ENCODE data around the gene SLAMF1. TPM values are rescaled to one million over a fixed set of nuclear protein-coding genes. Genes with fewer than 3 reads are reported as not detected.
"Not testable (repeated sequence)": the region's sequence is repeated elsewhere in the genome, so short reads cannot be mapped to it uniquely, and the experiment has no call there.

Gene SLAMF1
- total RNA-seq, 2 experiments from 2014 or later: 166 TPM

- intact Hi-C loops (cut with micrococcal nuclease): loop anchor here (1.0 to 5.0 kb wide), 9 partner anchors 17 to 148 kb away; no protein-coding TSS in a partner anchor
- POLR2A ChIA-PET: interaction anchor here (0.9 to 4.7 kb wide), 10 partner anchors 11 to 122 kb away, joined by 3 to 31 read pairs (median 4); no protein-coding TSS in a partner anchor
- H3K27me3 Mint-ChIP-seq: no peaks in the 10 kb centered on the region
- H3K4me1 Mint-ChIP-seq (ENCODE audit: low read depth): peaks cover 79% of the 10 kb centered on the region
- H3K9me3 Mint-ChIP-seq: no peaks in the 10 kb centered on the region
- no peaks in the 10 kb centered on the region for H3K36me3 Mint-ChIP-seq
- CTCF ChIA-PET: interaction anchor here (0.8 to 1.6 kb wide), 9 partner anchors 17 to 149 kb away, joined by 3 to 7 read pairs (median 4); no protein-coding TSS in a partner anchor
- peak overlapping the region; percentile 96 for H3K27ac Mint-ChIP-seq
- DNase-seq: no peak
- H3K4me3 Mint-ChIP-seq: peak overlapping the region; percentile 83
Measured at GRCh38 chr1:160577671-160578070, 69.2 kb downstream of the SLAMF1 start.

- Mint-ChIP-seq H3K4me1 (ENCODE audit: low read depth) (peaks cover 82% of the 10 kb centered on the region), H3K27ac (peak overlapping the region; percentile 96), H3K27me3 (no peaks in the 10 kb centered on the region), H3K4me3 (peak overlapping the region; percentile 83), H3K9me3 (no peaks in the 10 kb centered on the region), H3K36me3 (peaks cover 3% of the 10 kb centered on the region)
- no peak for DNase-seq
- CTCF ChIA-PET: interaction anchor here (1.0 to 1.2 kb wide), 3 partner anchors 9 to 26 kb away, joined by 3 to 4 read pairs (median 3); no protein-coding TSS in a partner anchor
- intact Hi-C loops (cut with micrococcal nuclease): loop anchor here (1.0 to 5.0 kb wide), 7 partner anchors 9 to 130 kb away; no protein-coding TSS in a partner anchor
- POLR2A ChIA-PET: interaction anchor here (0.7 to 4.7 kb wide), 11 partner anchors 10 to 122 kb away, joined by 3 to 31 read pairs (median 4); no protein-coding TSS in a partner anchor
Measured at GRCh38 chr1:160576884-160577283, 70.0 kb downstream of the SLAMF1 start.

GRCh38 chr1:160576390-160576789 is 70.5 kb downstream of the SLAMF1 start:
- POLR2A ChIA-PET: interaction anchor here (0.7 to 4.7 kb wide), 5 partner anchors 9 to 122 kb away, joined by 3 to 31 read pairs (median 4); no protein-coding TSS in a partner anchor
- Mint-ChIP-seq H3K27me3 (no peaks in the 10 kb centered on the region), H3K4me3 (peak overlapping the region; percentile 83), H3K4me1 (ENCODE audit: low read depth) (peaks cover 82% of the 10 kb centered on the region), H3K9me3 (no peaks in the 10 kb centered on the region), H3K36me3 (peaks cover 3% of the 10 kb centered on the region), H3K27ac (peak overlapping the region; percentile 96)
- peak; percentile 71 for DNase-seq
- intact Hi-C loops (cut with micrococcal nuclease): loop anchor here (1.0 to 5.0 kb wide), 6 partner anchors 8 to 131 kb away; no protein-coding TSS in a partner anchor
- CTCF ChIA-PET: interaction anchor here (0.8 to 1.2 kb wide), 3 partner anchors 10 to 26 kb away, joined by 3 to 4 read pairs (median 3); no protein-coding TSS in a partner anchor

GRCh38 chr1:160575112-160575664 is 71.7 kb downstream of the SLAMF1 start:
- Mint-ChIP-seq H3K4me1 (ENCODE audit: low read depth) (peaks cover 82% of the 10 kb centered on the region), H3K27ac (peak overlapping the region; percentile 96), H3K4me3 (peak overlapping the region; percentile 63), H3K27me3 (no peaks in the 10 kb centered on the region), H3K36me3 (peaks cover 8% of the 10 kb centered on the region), H3K9me3 (no peaks in the 10 kb centered on the region)
- no peak for DNase-seq
- ChIA-PET CTCF (interaction anchor here (1.2 to 3.3 kb wide), 2 partner anchors 31 to 124 kb away, joined by 3 to 12 read pairs; no protein-coding TSS in a partner anchor), POLR2A (interaction anchor here (1.0 to 4.7 kb wide), 5 partner anchors 10 to 143 kb away, joined by 3 to 31 read pairs (median 4); no protein-coding TSS in a partner anchor)
- intact Hi-C loops (cut with micrococcal nuclease): loop anchor here (5.0 kb wide), 1 partner anchor 132 kb away; no protein-coding TSS in a partner anchor

GRCh38 chr1:160570840-160571239 is 76.0 kb downstream of the SLAMF1 start:
- H3K27me3 Mint-ChIP-seq: no peaks in the 10 kb centered on the region
- peak overlapping the region; percentile 85 for H3K27ac Mint-ChIP-seq
- CTCF ChIA-PET: interaction anchor here (1.3 kb wide), 1 partner anchor 36 kb away, joined by 4 read pairs; no protein-coding TSS in a partner anchor
- POLR2A ChIA-PET: no interaction called here
- H3K9me3 Mint-ChIP-seq: no peaks in the 10 kb centered on the region
- H3K4me3 Mint-ChIP-seq: no peak overlapping the region
- intact Hi-C loops (cut with micrococcal nuclease): no loop called here
- H3K4me1 Mint-ChIP-seq (ENCODE audit: low read depth): peaks cover 92% of the 10 kb centered on the region
- no peak for DNase-seq
- H3K36me3 Mint-ChIP-seq: peaks cover 8% of the 10 kb centered on the region

GRCh38 chr1:160569806-160570205 is 77.0 kb downstream of the SLAMF1 start:
- intact Hi-C loops (cut with micrococcal nuclease): no loop called here

GRCh38 chr1:160567858-160568682 is 78.8 kb downstream of the SLAMF1 start:
- ChIA-PET CTCF (interaction anchor here (0.9 kb wide), 1 partner anchor 12 kb away, joined by 4 read pairs; no protein-coding TSS in a partner anchor), POLR2A (interaction anchor here (3.0 kb wide), 1 partner anchor 38 kb away, joined by 7 read pairs; no protein-coding TSS in a partner anchor)
- DNase-seq: peak; percentile 85
- Mint-ChIP-seq H3K27ac (peak overlapping the region; percentile 91), H3K4me3 (peak overlapping the region; percentile 70), H3K36me3 (peaks cover 17% of the 10 kb centered on the region), H3K9me3 (peaks cover 4% of the 10 kb centered on the region), H3K4me1 (ENCODE audit: low read depth) (peaks cover 90% of the 10 kb centered on the region), H3K27me3 (no peaks in the 10 kb centered on the region)
- intact Hi-C loops (cut with micrococcal nuclease): loop anchor here (1.0 kb wide), 2 partner anchors 8 to 9 kb away; no protein-coding TSS in a partner anchor

More at GRCh38 chr1:160569806-160570205, 77.0 kb downstream of the SLAMF1 start:
- Mint-ChIP-seq H3K4me1 (ENCODE audit: low read depth) (peaks cover 91% of the 10 kb centered on the region), H3K4me3 (peak overlapping the region; percentile 11), H3K36me3 (peaks cover 9% of the 10 kb centered on the region), H3K9me3 (no peaks in the 10 kb centered on the region), H3K27ac (peak overlapping the region; percentile 91), H3K27me3 (no peaks in the 10 kb centered on the region)
- DNase-seq: no peak
- ChIA-PET CTCF (no interaction called here), POLR2A (interaction anchor here (1.0 kb wide), 2 partner anchors 39 to 116 kb away, joined by 3 to 4 read pairs; no protein-coding TSS in a partner anchor)

- CTCF ChIA-PET: interaction anchor here (0.6 to 0.7 kb wide), 2 partner anchors 21 to 28 kb away, joined by 3 to 4 read pairs; no protein-coding TSS in a partner anchor
- POLR2A ChIA-PET: interaction anchor here (0.8 to 3.0 kb wide), 2 partner anchors 10 to 39 kb away, joined by 4 to 7 read pairs; no protein-coding TSS in a partner anchor
- peaks cover 90% of the 10 kb centered on the region for H3K4me1 Mint-ChIP-seq (ENCODE audit: low read depth)
Measured at GRCh38 chr1:160567341-160567740, 79.5 kb downstream of the SLAMF1 start.

GRCh38 chr1:160565564-160565963 is 81.3 kb downstream of the SLAMF1 start:
- Mint-ChIP-seq H3K4me1 (ENCODE audit: low read depth) (peaks cover 91% of the 10 kb centered on the region), H3K4me3 (peak overlapping the region; percentile 52), H3K27me3 (no peaks in the 10 kb centered on the region), H3K36me3 (peaks cover 22% of the 10 kb centered on the region), H3K9me3 (peaks cover 14% of the 10 kb centered on the region), H3K27ac (peak overlapping the region; percentile 91)
- ChIA-PET POLR2A (interaction anchor here (2.3 to 3.0 kb wide), 2 partner anchors 12 to 40 kb away, joined by 7 to 9 read pairs; no protein-coding TSS in a partner anchor), CTCF (interaction anchor here (1.1 to 2.1 kb wide), 5 partner anchors 9 to 53 kb away, joined by 3 to 6 read pairs (median 5); no protein-coding TSS in a partner anchor)
- DNase-seq: no peak
- intact Hi-C loops (cut with micrococcal nuclease): no loop called here

More at GRCh38 chr1:160567341-160567740, 79.5 kb downstream of the SLAMF1 start:
- H3K9me3 Mint-ChIP-seq: peaks cover 11% of the 10 kb centered on the region
- H3K27me3 Mint-ChIP-seq: no peaks in the 10 kb centered on the region
- H3K36me3 Mint-ChIP-seq: peaks cover 24% of the 10 kb centered on the region
- intact Hi-C loops (cut with micrococcal nuclease): no loop called here
- no peak for DNase-seq
- peak overlapping the region; percentile 91 for H3K27ac Mint-ChIP-seq
- H3K4me3 Mint-ChIP-seq: peak overlapping the region; percentile 70

GRCh38 chr1:160563230-160563629 is 83.6 kb downstream of the SLAMF1 start:
- CTCF ChIA-PET; intact Hi-C loops (cut with micrococcal nuclease); DNase-seq; H3K4me3 Mint-ChIP-seq; H3K27me3 Mint-ChIP-seq: not testable (repeated sequence)
- H3K4me1 Mint-ChIP-seq (ENCODE audit: low read depth): peaks cover 93% of the 10 kb centered on the region
- peaks cover 22% of the 10 kb centered on the region for H3K36me3 Mint-ChIP-seq
- H3K9me3 Mint-ChIP-seq: peaks cover 14% of the 10 kb centered on the region
- peak overlapping the region; percentile 47 for H3K27ac Mint-ChIP-seq
- POLR2A ChIA-PET: interaction anchor here (1.0 to 2.3 kb wide), 2 partner anchors 14 to 15 kb away, joined by 3 to 9 read pairs; no protein-coding TSS in a partner anchor

GRCh38 chr1:160562745-160563144 is 84.1 kb downstream of the SLAMF1 start:
- intact Hi-C loops (cut with micrococcal nuclease); H3K4me3 Mint-ChIP-seq; CTCF ChIA-PET; DNase-seq; H3K27me3 Mint-ChIP-seq: not testable (repeated sequence)
- POLR2A ChIA-PET: interaction anchor here (1.0 kb wide), 1 partner anchor 15 kb away, joined by 3 read pairs; no protein-coding TSS in a partner anchor
- H3K27ac Mint-ChIP-seq: peak overlapping the region; percentile 47
- peaks cover 92% of the 10 kb centered on the region for H3K4me1 Mint-ChIP-seq (ENCODE audit: low read depth)
- H3K9me3 Mint-ChIP-seq: peaks cover 14% of the 10 kb centered on the region
- peaks cover 22% of the 10 kb centered on the region for H3K36me3 Mint-ChIP-seq

Measured in activated CD4-positive, alpha-beta memory T cell treated with anti-CD3 and anti-CD28 coated beads for 36 hours (primary cell).